Measurements from ENCODE around the gene CIPC. TPM values are rescaled to one million over a fixed set of nuclear protein-coding genes. Genes with fewer than 3 reads are reported as not detected.

The CIPC gene
- total RNA-seq, 4 donors from 2014 or later = 48.6 to 63.3 (median 54.6) TPM

- no peak for TF ChIP-seq CTCF (IDR thresholded peaks at IDR 0.05; ENCODE audit: low read depth)
These were observed 32.0 kb upstream of the CIPC start for GRCh38 chr14:77065851-77066577.

GRCh38 chr14:77066578-77067172 is 31.4 kb upstream of the CIPC start:
- no peak for TF ChIP-seq CTCF (IDR thresholded peaks at IDR 0.05; ENCODE audit: low read depth)

GRCh38 chr14:77067632-77068516 is 30.2 kb upstream of the CIPC start:
- TF ChIP-seq CTCF (IDR thresholded peaks at IDR 0.05; ENCODE audit: low read depth) = no peak

GRCh38 chr14:77068517-77069200 is 29.4 kb upstream of the CIPC start:
- no peak for TF ChIP-seq CTCF (IDR thresholded peaks at IDR 0.05; ENCODE audit: low read depth)

- no peak for TF ChIP-seq CTCF (IDR thresholded peaks at IDR 0.05; ENCODE audit: low read depth)
These were observed 28.5 kb upstream of the CIPC start for GRCh38 chr14:77069551-77069950.

GRCh38 chr14:77071938-77072388 is 26.1 kb upstream of the CIPC start:
- no peak for TF ChIP-seq CTCF (IDR thresholded peaks at IDR 0.05; ENCODE audit: low read depth)
